Glutamatergic neuron (in vitro differentiated cells): ENCODE data around the gene PARP14. TPM values are rescaled to one million over a fixed set of nuclear protein-coding genes. Genes with fewer than 3 reads are reported as not detected.

Experiments used
- DNase-seq: peaks from one replicate; pipeline ENCODE4 v3.0.0; 2022
- H3K27ac Mint-ChIP-seq: one replicate; pipeline ENCODE4 v1.8.0; 2020; ENCODE audit warnings: mild to moderate bottlenecking, mixed read lengths, inconsistent platforms; ENCODE audit not compliant: unreplicated experiment
- H3K27me3 Mint-ChIP-seq: one replicate; pipeline ENCODE4 v1.8.0; 2020; ENCODE audit warnings: mild to moderate bottlenecking, moderate library complexity, mixed read lengths, inconsistent platforms; ENCODE audit not compliant: unreplicated experiment
- H3K36me3 Mint-ChIP-seq: one replicate; pipeline ENCODE4 v1.8.0; 2020; ENCODE audit warnings: mild to moderate bottlenecking, mixed read lengths, inconsistent platforms; ENCODE audit not compliant: unreplicated experiment
- H3K4me1 Mint-ChIP-seq: one replicate; pipeline ENCODE4 v1.8.0; 2020; ENCODE audit warnings: mild to moderate bottlenecking, low read depth, mixed read lengths, inconsistent platforms; ENCODE audit not compliant: unreplicated experiment
- H3K4me3 Mint-ChIP-seq: one replicate; pipeline ENCODE4 v1.8.0; 2020; ENCODE audit warnings: mild to moderate bottlenecking, mixed read lengths, inconsistent platforms; ENCODE audit not compliant: unreplicated experiment
- H3K9me3 Mint-ChIP-seq: one replicate; pipeline ENCODE4 v1.8.0; 2020; ENCODE audit warnings: mild to moderate bottlenecking, moderate library complexity, mixed read lengths, inconsistent platforms; ENCODE audit not compliant: unreplicated experiment
- CTCF ChIP-seq: fragments of 200-600 bp; sonication (generic); IDR thresholded peaks from one replicate; pipeline ENCODE4 v1.5.0; 2021; ENCODE audit not compliant: partially characterized antibody, unreplicated experiment
- total RNA-seq: library from RNA; stranded (reverse); fragmentation: NEBNext Ultra II Directional; extraction: Animal tissue kit (Norgen Biotek cat#: 25700); gene quantifications from one replicate; pipeline ENCODE4 v1.2.1, GENCODE V29; 2021; ENCODE audit not compliant: unreplicated experiment

Gene PARP14
- total RNA-seq, 1 donor from 2014 or later: 0.05 TPM

- no peaks in the 10 kb centered on the region for H3K4me1 Mint-ChIP-seq
Measured at GRCh38 chr3:122692674-122693073, 12.0 kb downstream of the PARP14 start.

GRCh38 chr3:122694966-122695365, 14.3 kb downstream of the PARP14 start:
- Mint-ChIP-seq H3K36me3 (no peaks in the 10 kb centered on the region), H3K27ac (no peak overlapping the region), H3K4me1 (no peaks in the 10 kb centered on the region), H3K27me3 (no peaks in the 10 kb centered on the region), H3K9me3 (no peaks in the 10 kb centered on the region), H3K4me3 (no peak overlapping the region)
- DNase-seq: no peak
- TF ChIP-seq CTCF: no peak

More at GRCh38 chr3:122692674-122693073, 12.0 kb downstream of the PARP14 start:
- no peak for TF ChIP-seq CTCF
- no peak for DNase-seq
- Mint-ChIP-seq H3K27ac (no peak overlapping the region), H3K36me3 (no peaks in the 10 kb centered on the region), H3K27me3 (no peaks in the 10 kb centered on the region), H3K4me3 (no peak overlapping the region), H3K9me3 (no peaks in the 10 kb centered on the region)

GRCh38 chr3:122695927-122696561, 15.4 kb downstream of the PARP14 start:
- DNase-seq: no peak
- H3K4me3 Mint-ChIP-seq: no peak overlapping the region
- no peak overlapping the region for H3K27ac Mint-ChIP-seq
- H3K9me3 Mint-ChIP-seq: no peaks in the 10 kb centered on the region
- H3K36me3 Mint-ChIP-seq: no peaks in the 10 kb centered on the region
- TF ChIP-seq CTCF: no peak
- H3K4me1 Mint-ChIP-seq: no peaks in the 10 kb centered on the region
- no peaks in the 10 kb centered on the region for H3K27me3 Mint-ChIP-seq

GRCh38 chr3:122697952-122698620, 17.4 kb downstream of the PARP14 start:
- no peak overlapping the region for H3K27ac Mint-ChIP-seq
- H3K9me3 Mint-ChIP-seq: no peaks in the 10 kb centered on the region

More at GRCh38 chr3:122697952-122698620, 17.4 kb downstream of the PARP14 start:
- Mint-ChIP-seq H3K4me3 (no peak overlapping the region), H3K27me3 (no peaks in the 10 kb centered on the region), H3K36me3 (no peaks in the 10 kb centered on the region), H3K4me1 (no peaks in the 10 kb centered on the region)
- DNase-seq: no peak
- no peak for TF ChIP-seq CTCF
